ENCODE data around the gene RPL13A. TPM values are rescaled to one million over a fixed set of nuclear protein-coding genes. Genes with fewer than 3 reads are reported as not detected.
A peak's percentile ranks its signal among the peaks of the same experiment; 100 is the strongest.

RPL13A gene
- total RNA-seq, 2 experiments from 2014 or later = 2,999 to 8,461 TPM

- peaks cover 46% of the 10 kb centered on the region for H3K79me2 ChIP-seq (ENCODE audit: insufficient read depth, low read depth, low read length)
- peaks cover 55% of the 10 kb centered on the region for H3K4me1 ChIP-seq (ENCODE audit: insufficient read depth, low read length, poor library complexity, severe bottlenecking)
- intact Hi-C loops (cut with micrococcal nuclease; ENCODE audit: unreplicated experiment) = loop anchor here (10.0 kb wide), 2 partner anchors 272 to 858 kb away; partner anchors contain the start of genes AP2A1, DBP and TSKS
Observed at GRCh38 chr19:49492573-49493405, 5.4 kb downstream of the RPL13A start.

GRCh38 chr19:49496574-49497008 lies 9.2 kb downstream of the RPL13A start:
- Histone ChIP-seq H4K20me1 (ENCODE audit: insufficient read depth, low read length) (peaks cover 25% of the 10 kb centered on the region), H3K9me2 (ENCODE audit: insufficient read depth, low read length) (no peaks in the 10 kb centered on the region), H3K4me2 (ENCODE audit: low read length) (peak overlapping the region; percentile 100), H3K36me3 (ENCODE audit: insufficient read depth, low read length) (peaks cover 60% of the 10 kb centered on the region), H3K9me3 (ENCODE audit: low read length) (no peaks in the 10 kb centered on the region), H2AFZ (ENCODE audit: low read length) (no peak overlapping the region), H3K27ac (ENCODE audit: low read depth, low read length, poor library complexity, severe bottlenecking) (peak overlapping the region; percentile 84), H3K4me1 (ENCODE audit: insufficient read depth, low read length, poor library complexity, severe bottlenecking) (peaks cover 70% of the 10 kb centered on the region), H3K4me3 (ENCODE audit: low read depth, low read length, poor library complexity, severe bottlenecking) (peak overlapping the region; percentile 98), H3K79me2 (ENCODE audit: insufficient read depth, low read depth, low read length) (peaks cover 30% of the 10 kb centered on the region)
- CTCF ChIA-PET (ENCODE audit: unreplicated experiment) = interaction anchor here (0.6 kb wide), 1 partner anchor 20 kb away, joined by 3 read pairs; no protein-coding TSS in a partner anchor
- DNase-seq (ENCODE audit: low spot score) = no peak
- POLR2A ChIA-PET = no interaction called here
- intact Hi-C loops (cut with micrococcal nuclease; ENCODE audit: unreplicated experiment) = loop anchor here (10.0 kb wide), 2 partner anchors 268 to 862 kb away; partner anchors contain the start of genes AP2A1, DBP and TSKS
- no peak for TF ChIP-seq EZH2phosphoT487 (IDR thresholded peaks at IDR 0.05; ENCODE audit: borderline replicate concordance, low read depth, low read length)
- no peak for TF ChIP-seq CTCF (conservative IDR thresholded peaks at IDR 0.05; ENCODE audit: low read length)
- BruUV-seq (replicated peaks) = TSS peak; percentile 90

More at GRCh38 chr19:49492573-49493405, 5.4 kb downstream of the RPL13A start:
- Histone ChIP-seq H4K20me1 (ENCODE audit: insufficient read depth, low read length) (peaks cover 15% of the 10 kb centered on the region), H3K9me2 (ENCODE audit: insufficient read depth, low read length) (no peaks in the 10 kb centered on the region), H3K27ac (ENCODE audit: low read depth, low read length, poor library complexity, severe bottlenecking) (peak overlapping the region; percentile 94), H3K4me3 (ENCODE audit: low read depth, low read length, poor library complexity, severe bottlenecking) (no peak overlapping the region), H3K9me3 (ENCODE audit: low read length) (no peaks in the 10 kb centered on the region), H3K4me2 (ENCODE audit: low read length) (peak overlapping the region; percentile 9; the same call in 1 of the 2 replicates), H2AFZ (ENCODE audit: low read length) (no peak overlapping the region), H3K36me3 (ENCODE audit: insufficient read depth, low read length) (peaks cover 73% of the 10 kb centered on the region)
- CTCF ChIA-PET (ENCODE audit: unreplicated experiment) = no interaction called here
- TF ChIP-seq CTCF (conservative IDR thresholded peaks at IDR 0.05; ENCODE audit: low read length) = no peak
- no peak for TF ChIP-seq EZH2phosphoT487 (IDR thresholded peaks at IDR 0.05; ENCODE audit: borderline replicate concordance, low read depth, low read length)
- BruUV-seq (replicated peaks) = no TSS peak
- peak; percentile 44 for DNase-seq (ENCODE audit: low spot score)
- POLR2A ChIA-PET = no interaction called here
